ENCODE results near the gene IDH1.

DNA sequence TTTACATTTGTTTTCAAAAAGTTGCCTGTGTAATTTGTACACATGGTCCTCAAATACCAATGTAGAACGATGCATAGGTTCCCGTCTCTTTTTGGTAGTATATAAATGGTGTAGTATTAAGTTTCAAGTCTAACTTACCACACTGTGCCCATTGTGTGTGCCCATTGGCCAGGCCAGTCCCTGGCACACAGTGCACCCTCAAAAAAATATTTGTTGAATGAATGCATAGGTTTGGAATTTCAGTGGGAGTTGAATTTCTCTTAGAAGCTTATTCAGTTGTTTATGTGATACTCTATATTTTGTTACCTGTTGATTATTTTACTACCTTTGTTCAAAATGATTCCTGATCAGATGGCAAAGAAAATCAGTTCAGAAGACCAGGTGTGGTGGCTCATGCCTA lies 30.1 kb downstream of the IDH1 start:
- TF ChIP-seq, protein P1, sequence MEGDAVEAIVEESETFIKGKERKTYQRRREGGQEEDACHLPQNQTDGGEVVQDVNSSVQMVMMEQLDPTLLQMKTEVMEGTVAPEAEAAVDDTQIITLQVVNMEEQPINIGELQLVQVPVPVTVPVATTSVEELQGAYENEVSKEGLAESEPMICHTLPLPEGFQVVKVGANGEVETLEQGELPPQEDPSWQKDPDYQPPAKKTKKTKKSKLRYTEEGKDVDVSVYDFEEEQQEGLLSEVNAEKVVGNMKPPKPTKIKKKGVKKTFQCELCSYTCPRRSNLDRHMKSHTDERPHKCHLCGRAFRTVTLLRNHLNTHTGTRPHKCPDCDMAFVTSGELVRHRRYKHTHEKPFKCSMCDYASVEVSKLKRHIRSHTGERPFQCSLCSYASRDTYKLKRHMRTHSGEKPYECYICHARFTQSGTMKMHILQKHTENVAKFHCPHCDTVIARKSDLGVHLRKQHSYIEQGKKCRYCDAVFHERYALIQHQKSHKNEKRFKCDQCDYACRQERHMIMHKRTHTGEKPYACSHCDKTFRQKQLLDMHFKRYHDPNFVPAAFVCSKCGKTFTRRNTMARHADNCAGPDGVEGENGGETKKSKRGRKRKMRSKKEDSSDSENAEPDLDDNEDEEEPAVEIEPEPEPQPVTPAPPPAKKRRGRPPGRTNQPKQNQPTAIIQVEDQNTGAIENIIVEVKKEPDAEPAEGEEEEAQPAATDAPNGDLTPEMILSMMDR (IDR thresholded peaks at IDR 0.05): no peak
- TF ChIP-seq POLR2A (IDR thresholded peaks at IDR 0.05): no peak
